IPS-15b (cell line): ENCODE measurements around the gene HIVEP2.

Experiments used
- H3K27me3 ChIP-seq: one replicate; pipeline ENCODE4 v1.6.1; 2013; ENCODE audit warnings: low read length; ENCODE audit not compliant: control insufficient read depth, insufficient read depth
- H3K36me3 ChIP-seq: one replicate; pipeline ENCODE4 v1.6.1; 2013; ENCODE audit warnings: low read length; ENCODE audit not compliant: control insufficient read depth, insufficient read depth
- H3K4me1 ChIP-seq: one replicate; pipeline ENCODE4 v1.6.1; 2013; ENCODE audit warnings: mild to moderate bottlenecking, low read length; ENCODE audit not compliant: control insufficient read depth, insufficient read depth
- H3K4me3 ChIP-seq: one replicate; pipeline ENCODE4 v1.5.1; 2013; ENCODE audit warnings: low read depth, low read length
- H3K9ac ChIP-seq: one replicate; pipeline ENCODE4 v1.6.1; 2013; ENCODE audit warnings: low read depth, mild to moderate bottlenecking, low read length
- H3K9me3 ChIP-seq: one replicate; pipeline ENCODE4 v1.6.1; 2013; ENCODE audit warnings: mild to moderate bottlenecking, low read length; ENCODE audit not compliant: control insufficient read depth, insufficient read depth

Gene HIVEP2

GRCh38 chr6:142816031-142816430 lies 128.9 kb downstream of the HIVEP2 start:
- H3K36me3 ChIP-seq, result no peaks in the 10 kb centered on the region
- no peak overlapping the region for H3K9ac ChIP-seq
- no peak overlapping the region for H3K4me3 ChIP-seq
- H3K4me1 ChIP-seq, result peaks cover 13% of the 10 kb centered on the region
- H3K27me3 ChIP-seq, result no peaks in the 10 kb centered on the region
- no peaks in the 10 kb centered on the region for H3K9me3 ChIP-seq

- Histone ChIP-seq H3K4me3 (no peak overlapping the region), H3K27me3 (no peaks in the 10 kb centered on the region), H3K4me1 (peaks cover 13% of the 10 kb centered on the region), H3K9ac (no peak overlapping the region), H3K36me3 (no peaks in the 10 kb centered on the region), H3K9me3 (no peaks in the 10 kb centered on the region)
These were observed 133.1 kb downstream of the HIVEP2 start for GRCh38 chr6:142811923-142812322.

GRCh38 chr6:142810952-142811514 lies 133.9 kb downstream of the HIVEP2 start:
- H3K4me3 ChIP-seq, result no peak overlapping the region
- H3K27me3 ChIP-seq, result no peaks in the 10 kb centered on the region
- peaks cover under 1% of the 10 kb centered on the region for H3K36me3 ChIP-seq
- no peaks in the 10 kb centered on the region for H3K9me3 ChIP-seq
- peaks cover 13% of the 10 kb centered on the region for H3K4me1 ChIP-seq
- H3K9ac ChIP-seq, result no peak overlapping the region

- Histone ChIP-seq H3K36me3 (peaks cover 2% of the 10 kb centered on the region), H3K4me1 (peaks cover 13% of the 10 kb centered on the region), H3K27me3 (no peaks in the 10 kb centered on the region), H3K4me3 (no peak overlapping the region), H3K9me3 (no peaks in the 10 kb centered on the region), H3K9ac (no peak overlapping the region)
These were observed 135.0 kb downstream of the HIVEP2 start for GRCh38 chr6:142809947-142810346.

GRCh38 chr6:142808405-142809061 lies 136.4 kb downstream of the HIVEP2 start:
- Histone ChIP-seq H3K27me3 (no peaks in the 10 kb centered on the region), H3K9me3 (no peaks in the 10 kb centered on the region), H3K9ac (no peak overlapping the region), H3K4me3 (no peak overlapping the region), H3K4me1 (peaks cover 13% of the 10 kb centered on the region), H3K36me3 (peaks cover 2% of the 10 kb centered on the region)

- Histone ChIP-seq H3K4me1 (peaks cover 4% of the 10 kb centered on the region), H3K4me3 (no peak overlapping the region), H3K9me3 (no peaks in the 10 kb centered on the region), H3K9ac (no peak overlapping the region), H3K36me3 (peaks cover 2% of the 10 kb centered on the region), H3K27me3 (no peaks in the 10 kb centered on the region)
These were observed 139.9 kb downstream of the HIVEP2 start for GRCh38 chr6:142805042-142805441.

GRCh38 chr6:142804490-142804889 lies 140.5 kb downstream of the HIVEP2 start:
- peaks cover 2% of the 10 kb centered on the region for H3K36me3 ChIP-seq
- H3K9me3 ChIP-seq, result no peaks in the 10 kb centered on the region
- peaks cover 4% of the 10 kb centered on the region for H3K4me1 ChIP-seq
- H3K27me3 ChIP-seq, result no peaks in the 10 kb centered on the region
- H3K9ac ChIP-seq, result no peak overlapping the region
- H3K4me3 ChIP-seq, result no peak overlapping the region

GRCh38 chr6:142803495-142804058 lies 141.4 kb downstream of the HIVEP2 start:
- peaks cover 2% of the 10 kb centered on the region for H3K36me3 ChIP-seq
- H3K9ac ChIP-seq, result no peak overlapping the region
- H3K9me3 ChIP-seq, result no peaks in the 10 kb centered on the region
- H3K4me1 ChIP-seq, result peaks cover 4% of the 10 kb centered on the region
- no peak overlapping the region for H3K4me3 ChIP-seq
- no peaks in the 10 kb centered on the region for H3K27me3 ChIP-seq

- Histone ChIP-seq H3K4me1 (peaks cover 4% of the 10 kb centered on the region), H3K27me3 (no peaks in the 10 kb centered on the region), H3K4me3 (no peak overlapping the region), H3K9ac (no peak overlapping the region), H3K9me3 (no peaks in the 10 kb centered on the region), H3K36me3 (peaks cover 2% of the 10 kb centered on the region)
These were observed 141.9 kb downstream of the HIVEP2 start for GRCh38 chr6:142803032-142803431.

GRCh38 chr6:142802124-142802523 lies 142.9 kb downstream of the HIVEP2 start:
- Histone ChIP-seq H3K9ac (peak overlapping the region; percentile 14), H3K27me3 (no peaks in the 10 kb centered on the region), H3K4me3 (no peak overlapping the region), H3K9me3 (no peaks in the 10 kb centered on the region), H3K36me3 (peaks cover 2% of the 10 kb centered on the region), H3K4me1 (peaks cover 4% of the 10 kb centered on the region)

GRCh38 chr6:142800240-142800639 lies 144.7 kb downstream of the HIVEP2 start:
- peaks cover 4% of the 10 kb centered on the region for H3K4me1 ChIP-seq
- no peaks in the 10 kb centered on the region for H3K36me3 ChIP-seq
- H3K9ac ChIP-seq, result no peak overlapping the region
- no peaks in the 10 kb centered on the region for H3K27me3 ChIP-seq
- H3K9me3 ChIP-seq, result no peaks in the 10 kb centered on the region
- no peak overlapping the region for H3K4me3 ChIP-seq

GRCh38 chr6:142799639-142800038 lies 145.3 kb downstream of the HIVEP2 start:
- H3K4me3 ChIP-seq, result no peak overlapping the region

More at GRCh38 chr6:142799639-142800038, 145.3 kb downstream of the HIVEP2 start:
- no peak overlapping the region for H3K9ac ChIP-seq
- no peaks in the 10 kb centered on the region for H3K9me3 ChIP-seq
- H3K27me3 ChIP-seq, result no peaks in the 10 kb centered on the region
- H3K4me1 ChIP-seq, result peaks cover 4% of the 10 kb centered on the region
- no peaks in the 10 kb centered on the region for H3K36me3 ChIP-seq
